Gastrocnemius medialis (tissue), 4 donors: ENCODE measurements around the gene ACCSL. TPM values are rescaled to one million over a fixed set of nuclear protein-coding genes. Genes with fewer than 3 reads are reported as not detected.
A peak's percentile ranks its signal among the peaks of the same experiment; 100 is the strongest.

Experiments
- ATAC-seq, 2 donors: fragments of 150-250 bp; one replicate each; pipeline ENCODE4 v1.9.1; 2016
- DNase-seq, 2 donors: peaks; one replicate each; pipeline ENCODE4 v3.0.0-alpha.2; 2019
- H3K27ac ChIP-seq, 4 donors: fragments of 200-600 bp; sonication (generic); 1 replicate in 1 of 4; 2 replicates in 3 of 4; pipeline ENCODE4 v1.5.1; 2016 to 2018; ENCODE audit warnings: mild to moderate bottlenecking in 2 of 4, moderate library complexity in 1 of 4
- H3K27me3 ChIP-seq, 3 donors: fragments of 200-600 bp; sonication (generic) in 2 of 3; 1 replicate in 1 of 3; 2 replicates in 2 of 3; pipeline versions ENCODE4 v1.5.1 to v1.6.0; 2016 to 2019; ENCODE audit warnings: mild to moderate bottlenecking in 1 of 3, moderate library complexity in 1 of 3
- H3K36me3 ChIP-seq, 2 donors: fragments of 200-600 bp; sonication (generic) in 1 of 2; one replicate each; pipeline ENCODE4 v1.5.1; 2017 to 2018
- H3K4me1 ChIP-seq, 2 donors: fragments of 200-600 bp; sonication (generic) in 1 of 2; one replicate each; pipeline ENCODE4 v1.5.1; 2016 to 2017; ENCODE audit warnings: mild to moderate bottlenecking in 2 of 2
- H3K4me3 ChIP-seq, 4 donors: fragments of 200-600 bp; sonication (generic) in 3 of 4; 1 replicate in 1 of 4; 2 replicates in 3 of 4; pipeline ENCODE4 v1.5.1; 2016 to 2019; ENCODE audit warnings: mild to moderate bottlenecking in 2 of 4
- H3K9me3 ChIP-seq, 3 donors: fragments of 200-600 bp; sonication (generic) in 2 of 3; 1 replicate in 1 of 3; 2 replicates in 2 of 3; pipeline ENCODE4 v1.5.1; 2016 to 2019
- POLR2A ChIP-seq, 2 donors: fragments of 450-650 bp; IDR thresholded peaks; one replicate each; pipeline ENCODE4 v1.6.1; 2017; ENCODE audit warnings: antibody characterized with exemption in 2 of 2, mild to moderate bottlenecking in 2 of 2, moderate library complexity in 2 of 2
- in situ Hi-C, 4 donors: fragments of 200-750 bp; cut with MboI; loops; one replicate each; pipeline versions ENCODE4 v1.15.0 to v1.8.0; 2017; ENCODE audit warnings: low sequenced_read_pairs in 4 of 4
- intact Hi-C: fragments of 100-400 bp; cut with DNase I; formaldehyde crosslinking; loops from one replicate; pipeline ENCODE4 v1.15.1; 2023; ENCODE audit warnings: low total_unique reads
- total RNA-seq, 4 donors: library from RNA; depleted of rRNA; stranded (reverse); fragments of >200 nt; gene quantifications; one replicate each; pipeline versions ENCODE4 v1.1.0 to v1.2.3, GENCODE V29; 2016
- TF ChIP-seq, protein P1 (sequence below), 5 experiments: fragments of 450-650 bp in 3 of 5; fragments of 200-600 bp in 2 of 5; sonication (generic) in 2 of 5; IDR thresholded peaks in 4 of 5; conservative IDR thresholded peaks in 1 of 5; 1 replicate in 4 of 5; 2 replicates in 1 of 5; pipeline ENCODE4 v1.5.1; 2016 to 2019; ENCODE audit warnings: antibody characterized with exemption in 5 of 5, mild to moderate bottlenecking in 3 of 5, moderate library complexity in 3 of 5

Gene ACCSL
- total RNA-seq, 4 donors from 2014 or later, result not detected

DNA sequence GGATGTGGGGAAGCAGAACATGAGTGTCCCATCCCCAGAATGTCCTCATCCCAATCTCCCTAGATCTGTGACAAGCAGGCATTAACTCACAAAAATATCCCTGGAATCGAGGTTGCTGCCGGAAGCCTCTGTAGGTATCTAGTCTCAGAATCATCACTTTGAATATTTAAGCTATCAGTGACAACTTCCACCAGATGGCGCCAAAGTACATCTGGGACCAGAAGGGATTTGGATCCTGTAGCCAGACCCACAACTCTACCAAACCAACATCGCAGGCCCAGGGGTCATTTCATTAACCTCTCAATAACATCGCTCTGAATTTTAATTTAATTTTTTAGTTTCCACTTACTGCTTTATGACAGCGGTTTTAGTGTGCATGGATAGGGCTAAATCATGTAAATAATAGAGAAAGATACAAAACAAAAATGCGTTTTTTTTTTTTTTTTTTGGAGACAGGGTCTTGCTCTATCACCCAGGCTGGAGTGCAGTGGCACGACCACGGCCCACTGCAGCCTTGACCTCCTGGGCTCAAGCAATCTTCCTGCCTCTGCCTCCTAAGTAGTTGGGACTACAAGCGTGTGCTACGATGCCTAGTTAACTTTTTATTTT lies 46.6 kb downstream of the ACCSL start:
- in situ Hi-C loops (loop anchor here in 3 of 4 donors (5.0 to 10.0 kb wide), 3 partner anchors 443 to 450 kb away; no protein-coding TSS in a partner anchor), intact Hi-C loops (loop anchor here (1.0 to 10.0 kb wide), 3 partner anchors 16 to 520 kb away; no protein-coding TSS in a partner anchor)
- no peak overlapping the region for H3K4me3 ChIP-seq
- DNase-seq, result peak; percentile 75 to 76
- TF ChIP-seq, protein P1, sequence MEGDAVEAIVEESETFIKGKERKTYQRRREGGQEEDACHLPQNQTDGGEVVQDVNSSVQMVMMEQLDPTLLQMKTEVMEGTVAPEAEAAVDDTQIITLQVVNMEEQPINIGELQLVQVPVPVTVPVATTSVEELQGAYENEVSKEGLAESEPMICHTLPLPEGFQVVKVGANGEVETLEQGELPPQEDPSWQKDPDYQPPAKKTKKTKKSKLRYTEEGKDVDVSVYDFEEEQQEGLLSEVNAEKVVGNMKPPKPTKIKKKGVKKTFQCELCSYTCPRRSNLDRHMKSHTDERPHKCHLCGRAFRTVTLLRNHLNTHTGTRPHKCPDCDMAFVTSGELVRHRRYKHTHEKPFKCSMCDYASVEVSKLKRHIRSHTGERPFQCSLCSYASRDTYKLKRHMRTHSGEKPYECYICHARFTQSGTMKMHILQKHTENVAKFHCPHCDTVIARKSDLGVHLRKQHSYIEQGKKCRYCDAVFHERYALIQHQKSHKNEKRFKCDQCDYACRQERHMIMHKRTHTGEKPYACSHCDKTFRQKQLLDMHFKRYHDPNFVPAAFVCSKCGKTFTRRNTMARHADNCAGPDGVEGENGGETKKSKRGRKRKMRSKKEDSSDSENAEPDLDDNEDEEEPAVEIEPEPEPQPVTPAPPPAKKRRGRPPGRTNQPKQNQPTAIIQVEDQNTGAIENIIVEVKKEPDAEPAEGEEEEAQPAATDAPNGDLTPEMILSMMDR (IDR thresholded peaks at IDR 0.05 in 4 of 5, conservative IDR thresholded peaks at IDR 0.05 in 1 of 5), result peak; percentile 68 to 88 (median 75)
- no peak for TF ChIP-seq POLR2A (IDR thresholded peaks at IDR 0.05)
- no peaks in the 10 kb centered on the region for H3K27me3 ChIP-seq
- peak; percentile 63 to 77 for ATAC-seq
- H3K4me1 ChIP-seq, result peaks cover 17 to 22% of the 10 kb centered on the region in 2 donors
- H3K9me3 ChIP-seq, result no peaks in the 10 kb centered on the region
- H3K27ac ChIP-seq, result no peak overlapping the region
- no peaks in the 10 kb centered on the region for H3K36me3 ChIP-seq

DNA sequence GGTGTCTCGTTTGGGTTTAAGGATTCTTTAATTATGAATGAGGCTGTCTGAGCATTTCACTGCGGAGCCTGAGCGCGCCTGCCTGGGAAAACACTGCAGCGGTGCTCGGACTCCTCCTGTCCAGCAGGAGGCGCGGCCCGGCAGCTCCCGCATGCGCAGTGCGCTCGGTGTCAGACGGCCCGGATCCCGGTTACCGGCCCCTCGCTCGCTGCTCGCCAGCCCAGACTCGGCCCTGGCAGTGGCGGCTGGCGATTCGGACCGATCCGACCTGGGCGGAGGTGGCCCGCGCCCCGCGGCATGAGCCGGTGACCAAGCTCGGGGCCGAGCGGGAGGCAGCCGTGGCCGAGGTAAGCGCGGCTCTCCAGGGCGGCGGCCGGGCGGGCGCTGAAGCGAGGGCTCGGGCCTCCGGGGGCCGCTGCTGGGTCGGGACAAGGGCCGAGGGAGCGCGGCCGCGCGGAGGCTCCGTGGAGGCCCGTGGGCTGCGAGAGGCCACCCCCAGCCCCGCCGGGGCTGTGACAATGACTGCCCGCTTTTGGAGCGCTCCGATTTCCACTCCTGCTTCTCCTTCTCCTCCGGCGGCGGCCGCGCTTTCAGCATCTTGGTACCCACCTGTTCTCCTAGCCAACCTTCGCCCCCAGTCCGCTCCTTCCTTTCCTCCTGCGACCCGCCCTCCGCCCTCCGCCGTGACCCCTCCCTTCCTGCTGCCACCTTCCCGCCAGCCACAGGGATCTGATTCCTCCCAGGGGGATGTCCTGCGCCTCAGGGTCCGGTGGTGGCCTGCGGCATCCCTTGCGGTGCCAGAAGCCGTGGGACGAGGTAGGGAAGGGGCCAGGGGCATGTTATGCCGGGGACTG lies 48.0 kb downstream of the ACCSL start, which contains the start of gene EXT2:
TSS of gene EXT2 (plus strand) at position 173 of the 854 bp plus-strand sequence. CDS start 12,035 bp downstream, outside the sequence.
- H3K4me1 ChIP-seq, result peaks cover 17 to 22% of the 10 kb centered on the region in 2 donors
- DNase-seq, result peak; percentile 78 to 85
- H3K9me3 ChIP-seq, result no peaks in the 10 kb centered on the region
- ATAC-seq, result peak; percentile 95
- no peaks in the 10 kb centered on the region for H3K27me3 ChIP-seq
- in situ Hi-C loops (loop anchor here in 1 of 4 donors (10.0 kb wide), 1 partner anchor 449 kb away; no protein-coding TSS in a partner anchor), intact Hi-C loops (loop anchor here (1.0 to 10.0 kb wide), 3 partner anchors 15 to 519 kb away; no protein-coding TSS in a partner anchor)
- H3K4me3 ChIP-seq, result peak within 1 kb of the TSS; percentile 71 to 90 (median 86)
- H3K27ac ChIP-seq, result peak within 1 kb of the TSS; percentile 76 to 91 (median 84)
- no peaks in the 10 kb centered on the region for H3K36me3 ChIP-seq
- TF ChIP-seq POLR2A (IDR thresholded peaks at IDR 0.05), result peak; percentile 56 to 69
- TF ChIP-seq, protein P1 (IDR thresholded peaks at IDR 0.05 in 4 of 5, conservative IDR thresholded peaks at IDR 0.05 in 1 of 5), result peak; percentile 83 to 92 (median 89)

DNA sequence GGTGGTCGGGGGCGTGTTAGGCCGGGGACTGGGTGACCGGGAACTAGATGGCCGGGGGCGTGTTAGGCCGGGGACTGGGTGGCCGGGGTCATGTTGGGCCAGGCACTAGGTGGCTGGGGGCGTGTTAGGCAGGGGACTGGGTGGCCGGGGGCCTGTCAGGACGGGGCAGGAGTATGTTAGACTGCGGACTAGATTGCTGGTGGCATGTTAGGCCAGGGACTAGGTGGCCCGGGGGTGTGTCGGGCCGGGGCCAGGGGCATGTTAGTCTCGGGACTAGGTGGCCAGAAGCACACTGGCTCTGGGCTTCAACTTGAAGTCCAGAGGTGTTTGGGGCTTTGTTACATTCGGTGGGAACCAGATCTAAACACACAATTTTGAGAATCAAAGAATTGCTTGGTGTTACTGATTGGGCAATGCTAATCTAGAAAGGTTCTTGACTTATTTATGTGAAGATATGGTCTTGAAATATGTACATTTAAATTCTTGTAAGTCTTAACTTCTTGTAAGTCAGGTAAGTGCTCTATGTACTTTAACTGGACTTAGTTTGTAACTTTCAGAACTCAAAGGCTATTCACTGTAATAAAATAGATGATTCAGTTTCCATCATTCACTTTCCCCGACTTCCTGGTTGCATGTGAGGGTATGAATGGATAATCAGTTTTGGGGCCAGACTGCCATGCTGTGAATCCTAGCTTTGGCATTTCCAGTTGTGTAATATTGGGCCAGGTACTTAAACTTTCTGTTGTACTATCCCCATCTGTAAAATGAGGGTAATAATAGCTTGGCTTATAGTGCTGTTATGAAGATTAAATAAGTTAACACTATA lies 48.8 kb downstream of the ACCSL start:
- no peaks in the 10 kb centered on the region for H3K36me3 ChIP-seq
- TF ChIP-seq POLR2A (IDR thresholded peaks at IDR 0.05), result no peak
- TF ChIP-seq, protein P1 (IDR thresholded peaks at IDR 0.05 in 4 of 5, conservative IDR thresholded peaks at IDR 0.05 in 1 of 5), result no peak
- intact Hi-C loops (loop anchor here (10.0 kb wide), 1 partner anchor 518 kb away; no protein-coding TSS in a partner anchor), in situ Hi-C loops (loop anchor here in 1 of 4 donors (10.0 kb wide), 1 partner anchor 448 kb away; no protein-coding TSS in a partner anchor)
- H3K27me3 ChIP-seq, result no peaks in the 10 kb centered on the region
- DNase-seq (no peak), ATAC-seq (no peak)
- peak overlapping the region in 2 of 4 donors; percentile 76 to 85 for H3K27ac ChIP-seq
- no peaks in the 10 kb centered on the region for H3K9me3 ChIP-seq
- H3K4me3 ChIP-seq, result peak overlapping the region; percentile 71 to 90 (median 86)
- peaks cover 21 to 22% of the 10 kb centered on the region in 2 donors for H3K4me1 ChIP-seq

DNA sequence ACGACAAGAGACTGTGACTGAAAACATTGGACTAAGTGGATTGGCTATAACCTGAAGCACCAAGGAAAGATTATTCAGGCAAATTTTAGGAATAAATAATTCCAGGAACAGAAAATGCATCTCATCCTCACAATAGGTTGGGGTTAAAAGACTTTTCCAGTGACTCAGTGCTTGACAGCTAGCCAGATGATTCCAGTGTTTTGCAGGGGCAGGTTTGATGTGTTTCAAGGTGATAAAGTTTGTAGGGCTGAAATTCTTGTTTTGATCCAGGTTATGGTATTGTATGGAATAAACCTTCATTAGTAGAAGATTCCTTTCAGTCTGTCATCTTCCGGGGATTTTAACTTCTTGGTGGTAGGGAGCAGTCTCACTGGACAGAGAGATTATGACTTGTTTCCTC lies 50.0 kb downstream of the ACCSL start:
- DNase-seq (no peak), ATAC-seq (no peak)
- TF ChIP-seq POLR2A (IDR thresholded peaks at IDR 0.05), result no peak
- TF ChIP-seq, protein P1 (IDR thresholded peaks at IDR 0.05 in 4 of 5, conservative IDR thresholded peaks at IDR 0.05 in 1 of 5), result no peak
- Histone ChIP-seq H3K4me3 (no peak overlapping the region), H3K36me3 (no peaks in the 10 kb centered on the region), H3K9me3 (no peaks in the 10 kb centered on the region), H3K4me1 (peaks cover 22 to 31% of the 10 kb centered on the region in 2 donors), H3K27ac (no peak overlapping the region), H3K27me3 (no peaks in the 10 kb centered on the region)
- in situ Hi-C loops, result loop anchor here in 1 of 4 donors (10.0 kb wide), 1 partner anchor 447 kb away; no protein-coding TSS in a partner anchor
- intact Hi-C loops, result loop anchor here (10.0 kb wide), 1 partner anchor 517 kb away; no protein-coding TSS in a partner anchor
